B cell (primary cell): ENCODE results near the gene APH1A.

Source experiments
- EZH2 ChIP-seq: IDR thresholded peaks from 2 replicates; pipeline ENCODE4 v1.6.1; 2012; ENCODE audit warnings: borderline replicate concordance, low read depth, mild to moderate bottlenecking, moderate library complexity, low read length; ENCODE audit not compliant: insufficient read depth, poor library complexity, severe bottlenecking
- TF ChIP-seq, protein P1 (sequence below): fragments of 200-600 bp; IDR thresholded peaks from one replicate; pipeline ENCODE4 v1.8.0; 2022; ENCODE audit warnings: antibody characterized with exemption, mild to moderate bottlenecking

GRCh38 chr1:150295476-150295875, 26.7 kb upstream of the APH1A start:
- TF ChIP-seq, protein P1, sequence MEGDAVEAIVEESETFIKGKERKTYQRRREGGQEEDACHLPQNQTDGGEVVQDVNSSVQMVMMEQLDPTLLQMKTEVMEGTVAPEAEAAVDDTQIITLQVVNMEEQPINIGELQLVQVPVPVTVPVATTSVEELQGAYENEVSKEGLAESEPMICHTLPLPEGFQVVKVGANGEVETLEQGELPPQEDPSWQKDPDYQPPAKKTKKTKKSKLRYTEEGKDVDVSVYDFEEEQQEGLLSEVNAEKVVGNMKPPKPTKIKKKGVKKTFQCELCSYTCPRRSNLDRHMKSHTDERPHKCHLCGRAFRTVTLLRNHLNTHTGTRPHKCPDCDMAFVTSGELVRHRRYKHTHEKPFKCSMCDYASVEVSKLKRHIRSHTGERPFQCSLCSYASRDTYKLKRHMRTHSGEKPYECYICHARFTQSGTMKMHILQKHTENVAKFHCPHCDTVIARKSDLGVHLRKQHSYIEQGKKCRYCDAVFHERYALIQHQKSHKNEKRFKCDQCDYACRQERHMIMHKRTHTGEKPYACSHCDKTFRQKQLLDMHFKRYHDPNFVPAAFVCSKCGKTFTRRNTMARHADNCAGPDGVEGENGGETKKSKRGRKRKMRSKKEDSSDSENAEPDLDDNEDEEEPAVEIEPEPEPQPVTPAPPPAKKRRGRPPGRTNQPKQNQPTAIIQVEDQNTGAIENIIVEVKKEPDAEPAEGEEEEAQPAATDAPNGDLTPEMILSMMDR: no peak
- TF ChIP-seq EZH2: no peak
